K562 (cell line): Measurements from ENCODE around the gene TTN. TPM values are rescaled to one million over a fixed set of nuclear protein-coding genes. Genes with fewer than 3 reads are reported as not detected.

Experiments used
- ATAC-seq: fragments of 200-7000 bp; cut with Tn5 transposase; 3 replicates; pipeline ENCODE4 v1.9.1; 2020; ENCODE audit warnings: moderate library complexity
- BruUV-seq: library from RNA; stranded (reverse); fragments of 400-500 nt; replicated peaks from 2 replicates; lab custom pipeline; 2021; lab: Mats Ljungman, UMichigan
- CTCF ChIA-PET: fragments of 300-600 bp; formaldehyde crosslinking; extraction: SDS; loops from one replicate; lab custom pipeline; 2021; ENCODE audit warnings: low intra/inter-chr PET ratio; lab: Yijun Ruan, JAX
- POLR2A ChIA-PET: fragments of 300-600, 350-650 bp; sonication (Branson Sonifier 250); formaldehyde crosslinking; extraction: SDS; loops from one replicate; lab custom pipeline; 2021; ENCODE audit warnings: antibody characterized with exemption, inconsistent platforms; lab: Yijun Ruan, JAX
- DNase-seq, 4 experiments: peaks; one replicate each; pipeline versions ENCODE4 v3.0.0 to v3.0.0-alpha.2; 2011 to 2018; ENCODE audit warnings: low spot score in 3 of 4, mixed read lengths in 3 of 4; ENCODE audit errors: extremely low read depth in 1 of 4
- FAIRE-seq: peaks from 2 replicates; lab custom pipeline; 2011; peaks lifted over from hg19 to GRCh38; lab: Jason Lieb, UNC
- H2AFZ ChIP-seq: 2 replicates; pipeline ENCODE4 v1.6.0; 2011; ENCODE audit warnings: low read depth, low read length, control low read depth, inconsistent platforms
- H3K27ac ChIP-seq: fragments of 200-600 bp; 3 replicates; pipeline ENCODE4 v1.8.0; 2011; ENCODE audit warnings: low read depth, mild to moderate bottlenecking, control low read depth, inconsistent platforms, low read length, moderate library complexity, mixed read lengths; ENCODE audit errors: extremely low read depth
- H3K27me3 ChIP-seq, 2 experiments: fragments of 300-600 bp in 1 of 2; 2 replicates in 1 of 2; 3 replicates in 1 of 2; pipeline versions ENCODE4 v1.6.0 to v1.8.0; 2011; ENCODE audit warnings: inconsistent platforms in 2 of 2, low read length in 2 of 2, mild to moderate bottlenecking in 1 of 2, mixed read lengths in 1 of 2, moderate library complexity in 1 of 2; ENCODE audit not compliant: control insufficient read depth in 2 of 2, insufficient read depth in 2 of 2
- H3K36me3 ChIP-seq: fragments of 300-600 bp; 3 replicates; pipeline ENCODE4 v1.8.0; 2011; ENCODE audit warnings: mild to moderate bottlenecking, low read length, inconsistent platforms; ENCODE audit not compliant: control insufficient read depth, insufficient read depth
- H3K4me1 ChIP-seq, 2 experiments: fragments of 200-600 bp in 1 of 2; replicated peaks in 1 of 2; 2 replicates in 1 of 2; 3 replicates in 1 of 2; pipeline versions ENCODE4 v1.5.1 to v1.8.0; 2011; ENCODE audit warnings: inconsistent platforms in 2 of 2, low read length in 2 of 2, mild to moderate bottlenecking in 1 of 2, mixed read lengths in 1 of 2, moderate library complexity in 1 of 2; ENCODE audit not compliant: control insufficient read depth in 2 of 2, insufficient read depth in 2 of 2
- H3K4me2 ChIP-seq: 2 replicates; pipeline ENCODE4 v1.6.1; 2011; ENCODE audit warnings: low read length, control low read depth, inconsistent platforms, mixed read lengths; ENCODE audit not compliant: insufficient read depth
- H3K4me3 ChIP-seq: fragments of 200-600 bp; sonication (generic), shearing (Covaris generic); 2 replicates; pipeline ENCODE4 v1.5.1; 2016; ENCODE audit warnings: control low read depth, inconsistent platforms
- H3K79me2 ChIP-seq: fragments of 200-600 bp; 3 replicates; pipeline ENCODE4 v1.8.0; 2011; ENCODE audit warnings: low read length, inconsistent platforms; ENCODE audit not compliant: control insufficient read depth, insufficient read depth
- H3K9ac ChIP-seq, 2 experiments: 2 replicates each; pipeline versions ENCODE4 v1.6.0 to v1.6.1; 2011; ENCODE audit warnings: low read depth in 2 of 2, low read length in 2 of 2, control low read depth in 1 of 2, inconsistent platforms in 1 of 2, mild to moderate bottlenecking in 1 of 2, mixed read lengths in 1 of 2; ENCODE audit not compliant: insufficient read depth in 1 of 2
- H3K9me1 ChIP-seq: one replicate; pipeline ENCODE4 v1.6.0; 2011; ENCODE audit warnings: inconsistent platforms, mild to moderate bottlenecking, low read length, moderate library complexity; ENCODE audit not compliant: control insufficient read depth, insufficient read depth
- H3K9me3 ChIP-seq: replicated peaks from 2 replicates; pipeline ENCODE4 v1.5.1; 2011; ENCODE audit warnings: low read depth, low read length, inconsistent platforms; ENCODE audit not compliant: control insufficient read depth, insufficient read depth
- H4K20me1 ChIP-seq: replicated peaks from 2 replicates; pipeline ENCODE4 v1.6.1; 2011; ENCODE audit warnings: low read length, inconsistent platforms, mixed read lengths; ENCODE audit not compliant: control insufficient read depth, insufficient read depth
- ESRRA ChIP-seq: fragments of 450-650 bp; IDR thresholded peaks from 2 replicates; pipeline ENCODE4 v1.6.1; 2014; ENCODE audit warnings: low read depth, mild to moderate bottlenecking, moderate library complexity, borderline replicate concordance
- GATAD2B ChIP-seq: fragments of 450-650 bp; IDR thresholded peaks from 2 replicates; pipeline ENCODE4 v1.6.1; 2017; ENCODE audit warnings: mild to moderate bottlenecking, borderline replicate concordance
- KAT2B ChIP-seq: IDR thresholded peaks from one replicate; pipeline ENCODE4 v1.6.1; 2012; ENCODE audit warnings: low read depth, mild to moderate bottlenecking, control low read depth, inconsistent platforms, low read length, moderate library complexity
- MTA2 ChIP-seq: fragments of 450-650 bp; IDR thresholded peaks from 2 replicates; pipeline ENCODE4 v1.6.1; 2016; ENCODE audit warnings: low read depth
- NELFE ChIP-seq: IDR thresholded peaks from 2 replicates; pipeline ENCODE4 v1.6.1; 2011; ENCODE audit warnings: mild to moderate bottlenecking; ENCODE audit not compliant: insufficient read depth, insufficient read length
- NFE2L1 ChIP-seq: fragments of 450-650 bp; IDR thresholded peaks from 2 replicates; pipeline ENCODE4 v1.6.1; 2016; ENCODE audit warnings: missing genetic modification characterization, low read depth, mild to moderate bottlenecking, missing compliant biosample characterization, moderate library complexity, borderline replicate concordance
- PHF8 ChIP-seq: fragments of 200-600 bp; sonication (generic); IDR thresholded peaks from 2 replicates; pipeline ENCODE4 v1.6.1; 2012; ENCODE audit warnings: mixed run types, mild to moderate bottlenecking, inconsistent platforms, low read length, moderate library complexity, borderline replicate concordance
- ZC3H4 ChIP-seq: sonication (generic); formaldehyde crosslinking; IDR thresholded peaks from 2 replicates; pipeline ENCODE4 v1.9.0; 2021; ENCODE audit warnings: missing genetic modification reagents, borderline replicate concordance
- ZNF766 ChIP-seq: fragments of 200-800 bp; sonication (Bioruptor generic); conservative IDR thresholded peaks from 2 replicates; pipeline ENCODE4 v1.6.1; 2016; ENCODE audit warnings: missing genetic modification characterization, missing compliant biosample characterization
- WGBS: fragments of 100-300 bp; shearing (Covaris generic); methylation state at CpG from one replicate; pipeline ENCODE4 v1.1.6; 2016; ENCODE audit warnings: low coverage, mixed read lengths; ENCODE audit not compliant: insufficient coverage; ENCODE audit errors: missing lambda C conversion rate; 5-methylcytosine and 5-hydroxymethylcytosine counted together
- in situ Hi-C: fragments of 300-500 bp; cut with MboI; formaldehyde crosslinking; loops from 4 replicates; pipeline ENCODE4 v1.15.0; 2018; ENCODE audit warnings: inconsistent platforms, mixed read lengths
- intact Hi-C: fragments of 100-400 bp; cut with micrococcal nuclease; formaldehyde crosslinking; loops from 2 replicates; pipeline ENCODE4 v1.14.2; 2022
- polyA plus RNA-seq, 8 experiments: library from polyadenylated mRNA; depleted of rRNA in 4 of 8; stranded (reverse) in 5 of 8; unstranded in 3 of 8; fragments of >200 nt; fragmentation: Nextera tagmentation in 2 of 8; fragmentation: Illumina TruSeq in 1 of 8; extraction: Ambion mirVana in 2 of 8; extraction: Trizol in 1 of 8; gene quantifications; 2 replicates each; pipeline versions ENCODE4 v1.2.1 to v1.2.3, GENCODE V29; 2011 to 2014; ENCODE audit warnings: inconsistent platforms in 1 of 8, missing spikeins in 1 of 8
- total RNA-seq, 7 experiments: library from RNA; depleted of rRNA in 6 of 7; stranded (reverse); fragments of >200 nt in 6 of 7; fragmentation: Illumina TruSeq in 2 of 7; extraction: Trizol in 2 of 7; gene quantifications; 2 replicates each; pipeline versions ENCODE4 v1.2.1 to v1.2.3, GENCODE V29; 2011 to 2021; ENCODE audit warnings: low replicate concordance in 1 of 7
- TF ChIP-seq, protein P1 (sequence below): sonication (generic); formaldehyde crosslinking; IDR thresholded peaks from 2 replicates; pipeline ENCODE4 v1.8.0; 2023; ENCODE audit warnings: mild to moderate bottlenecking, missing genetic modification reagents
- TF ChIP-seq, protein P2 (sequence below), 2 experiments: IDR thresholded peaks in 1 of 2; conservative IDR thresholded peaks in 1 of 2; 2 replicates each; pipeline ENCODE4 v1.6.1; 2016; ENCODE audit warnings: low read depth in 2 of 2, mild to moderate bottlenecking in 1 of 2, missing compliant biosample characterization in 1 of 2, missing genetic modification characterization in 1 of 2, moderate library complexity in 1 of 2
- TF ChIP-seq, protein P3 (sequence below): fragments of 450-650 bp; formaldehyde crosslinking; IDR thresholded peaks from 2 replicates; pipeline ENCODE4 v1.4.0; 2020; ENCODE audit warnings: mild to moderate bottlenecking
- TF ChIP-seq, protein P4 (sequence below), 2 experiments: fragments of 450-650 bp; IDR thresholded peaks; 2 replicates each; pipeline ENCODE4 v1.6.1; 2016

The TTN gene
- total and polyA plus RNA-seq, 9 of the 15 experiments (the other 6 are each of a cell fraction or from before 2014, with no cell fraction given) = under 0.01 to 0.20 (median 0.04) TPM; not detected in 1

DNA sequence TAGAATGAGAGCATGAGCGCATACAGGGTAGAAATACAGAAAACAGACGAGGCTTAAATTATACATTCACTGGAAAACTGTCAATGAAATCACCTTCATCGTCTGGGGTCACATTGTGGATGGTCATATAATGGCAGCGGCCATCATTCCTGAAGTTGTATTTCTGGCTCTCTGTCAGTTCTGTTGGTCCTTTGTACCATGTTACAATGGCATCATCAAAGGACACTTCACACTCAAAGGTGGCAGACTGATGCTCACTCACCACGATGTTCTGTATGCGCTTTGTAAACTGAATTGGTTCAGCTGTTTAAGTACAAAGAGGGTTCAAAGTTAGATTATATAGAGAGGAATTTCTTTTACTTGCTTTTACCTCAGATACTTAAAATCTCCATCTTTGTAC is 104.9 kb downstream of the TTN start:
- ChIA-PET POLR2A (no interaction called here), CTCF (no interaction called here)
- no TSS peak for BruUV-seq
- Histone ChIP-seq H3K36me3 (no peaks in the 10 kb centered on the region), H4K20me1 (no peaks in the 10 kb centered on the region), H2AFZ (no peak overlapping the region), H3K9me3 (no peaks in the 10 kb centered on the region), H3K79me2 (no peaks in the 10 kb centered on the region), H3K9me1 (no peaks in the 10 kb centered on the region), H3K4me3 (no peak overlapping the region), H3K27ac (no peak overlapping the region), H3K9ac (no peak overlapping the region), H3K4me1 (no peaks in the 10 kb centered on the region), H3K27me3 (0 out of 5 replicates have a peak, but pooled peaks cover 0 to 3% of the 10 kb centered on the region in 2 experiments), H3K4me2 (no peak overlapping the region)
- 1% methylated on average over 6 of the region's 6 CpGs for WGBS
- no peak for ATAC-seq
- no peak for FAIRE-seq
- intact Hi-C loops = loop anchor here (5.0 kb wide), 1 partner anchor 1050 kb away; no protein-coding TSS in a partner anchor
- in situ Hi-C loops = no loop called here
- no peak for DNase-seq
- TF ChIP-seq, protein P1, sequence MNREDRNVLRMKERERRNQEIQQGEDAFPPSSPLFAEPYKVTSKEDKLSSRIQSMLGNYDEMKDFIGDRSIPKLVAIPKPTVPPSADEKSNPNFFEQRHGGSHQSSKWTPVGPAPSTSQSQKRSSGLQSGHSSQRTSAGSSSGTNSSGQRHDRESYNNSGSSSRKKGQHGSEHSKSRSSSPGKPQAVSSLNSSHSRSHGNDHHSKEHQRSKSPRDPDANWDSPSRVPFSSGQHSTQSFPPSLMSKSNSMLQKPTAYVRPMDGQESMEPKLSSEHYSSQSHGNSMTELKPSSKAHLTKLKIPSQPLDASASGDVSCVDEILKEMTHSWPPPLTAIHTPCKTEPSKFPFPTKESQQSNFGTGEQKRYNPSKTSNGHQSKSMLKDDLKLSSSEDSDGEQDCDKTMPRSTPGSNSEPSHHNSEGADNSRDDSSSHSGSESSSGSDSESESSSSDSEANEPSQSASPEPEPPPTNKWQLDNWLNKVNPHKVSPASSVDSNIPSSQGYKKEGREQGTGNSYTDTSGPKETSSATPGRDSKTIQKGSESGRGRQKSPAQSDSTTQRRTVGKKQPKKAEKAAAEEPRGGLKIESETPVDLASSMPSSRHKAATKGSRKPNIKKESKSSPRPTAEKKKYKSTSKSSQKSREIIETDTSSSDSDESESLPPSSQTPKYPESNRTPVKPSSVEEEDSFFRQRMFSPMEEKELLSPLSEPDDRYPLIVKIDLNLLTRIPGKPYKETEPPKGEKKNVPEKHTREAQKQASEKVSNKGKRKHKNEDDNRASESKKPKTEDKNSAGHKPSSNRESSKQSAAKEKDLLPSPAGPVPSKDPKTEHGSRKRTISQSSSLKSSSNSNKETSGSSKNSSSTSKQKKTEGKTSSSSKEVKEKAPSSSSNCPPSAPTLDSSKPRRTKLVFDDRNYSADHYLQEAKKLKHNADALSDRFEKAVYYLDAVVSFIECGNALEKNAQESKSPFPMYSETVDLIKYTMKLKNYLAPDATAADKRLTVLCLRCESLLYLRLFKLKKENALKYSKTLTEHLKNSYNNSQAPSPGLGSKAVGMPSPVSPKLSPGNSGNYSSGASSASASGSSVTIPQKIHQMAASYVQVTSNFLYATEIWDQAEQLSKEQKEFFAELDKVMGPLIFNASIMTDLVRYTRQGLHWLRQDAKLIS (CRISPR knock-in tag) = no peak
- TF ChIP-seq ESRRA (no peak), ZNF766 (CRISPR knock-in tag) (no peak), NFE2L1 (no peak), MTA2 (no peak), NELFE (no peak), ZC3H4 (CRISPR knock-in tag) (no peak), KAT2B (no peak), GATAD2B (no peak), PHF8 (no peak)
- TF ChIP-seq, protein P2, sequence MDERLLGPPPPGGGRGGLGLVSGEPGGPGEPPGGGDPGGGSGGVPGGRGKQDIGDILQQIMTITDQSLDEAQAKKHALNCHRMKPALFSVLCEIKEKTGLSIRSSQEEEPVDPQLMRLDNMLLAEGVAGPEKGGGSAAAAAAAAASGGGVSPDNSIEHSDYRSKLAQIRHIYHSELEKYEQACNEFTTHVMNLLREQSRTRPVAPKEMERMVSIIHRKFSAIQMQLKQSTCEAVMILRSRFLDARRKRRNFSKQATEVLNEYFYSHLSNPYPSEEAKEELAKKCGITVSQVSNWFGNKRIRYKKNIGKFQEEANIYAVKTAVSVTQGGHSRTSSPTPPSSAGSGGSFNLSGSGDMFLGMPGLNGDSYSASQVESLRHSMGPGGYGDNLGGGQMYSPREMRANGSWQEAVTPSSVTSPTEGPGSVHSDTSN (CRISPR knock-in tag; IDR thresholded peaks at IDR 0.05; ENCODE audit: low read depth) = no peak
- TF ChIP-seq, protein P2 (tag; conservative IDR thresholded peaks at IDR 0.05; ENCODE audit: low read depth) = no peak
- TF ChIP-seq, protein P3, sequence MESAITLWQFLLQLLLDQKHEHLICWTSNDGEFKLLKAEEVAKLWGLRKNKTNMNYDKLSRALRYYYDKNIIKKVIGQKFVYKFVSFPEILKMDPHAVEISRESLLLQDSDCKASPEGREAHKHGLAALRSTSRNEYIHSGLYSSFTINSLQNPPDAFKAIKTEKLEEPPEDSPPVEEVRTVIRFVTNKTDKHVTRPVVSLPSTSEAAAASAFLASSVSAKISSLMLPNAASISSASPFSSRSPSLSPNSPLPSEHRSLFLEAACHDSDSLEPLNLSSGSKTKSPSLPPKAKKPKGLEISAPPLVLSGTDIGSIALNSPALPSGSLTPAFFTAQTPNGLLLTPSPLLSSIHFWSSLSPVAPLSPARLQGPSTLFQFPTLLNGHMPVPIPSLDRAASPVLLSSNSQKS (CRISPR knock-in tag) = no peak
- TF ChIP-seq, protein P4, sequence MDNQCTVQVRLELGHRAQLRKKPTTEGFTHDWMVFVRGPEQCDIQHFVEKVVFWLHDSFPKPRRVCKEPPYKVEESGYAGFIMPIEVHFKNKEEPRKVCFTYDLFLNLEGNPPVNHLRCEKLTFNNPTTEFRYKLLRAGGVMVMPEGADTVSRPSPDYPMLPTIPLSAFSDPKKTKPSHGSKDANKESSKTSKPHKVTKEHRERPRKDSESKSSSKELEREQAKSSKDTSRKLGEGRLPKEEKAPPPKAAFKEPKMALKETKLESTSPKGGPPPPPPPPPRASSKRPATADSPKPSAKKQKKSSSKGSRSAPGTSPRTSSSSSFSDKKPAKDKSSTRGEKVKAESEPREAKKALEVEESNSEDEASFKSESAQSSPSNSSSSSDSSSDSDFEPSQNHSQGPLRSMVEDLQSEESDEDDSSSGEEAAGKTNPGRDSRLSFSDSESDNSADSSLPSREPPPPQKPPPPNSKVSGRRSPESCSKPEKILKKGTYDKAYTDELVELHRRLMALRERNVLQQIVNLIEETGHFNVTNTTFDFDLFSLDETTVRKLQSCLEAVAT (IDR thresholded peaks at IDR 0.05) = no peak
